HepG2 (cell line): ENCODE data around the gene PLXNB2. TPM values are rescaled to one million over a fixed set of nuclear protein-coding genes. Genes with fewer than 3 reads are reported as not detected.

Source experiments
- CEBPZ ChIP-seq: IDR thresholded peaks from 2 replicates; pipeline ENCODE4 v1.6.1; 2012; ENCODE audit warnings: low read length, improper control_type of control experiment
- E2F1 ChIP-seq: sonication (generic); formaldehyde crosslinking; IDR thresholded peaks from 2 replicates; pipeline ENCODE4 v1.5.0; 2020; ENCODE audit warnings: missing genetic modification reagents
- ETS1 ChIP-seq: sonication (generic); formaldehyde crosslinking; IDR thresholded peaks from 2 replicates; pipeline ENCODE4 v1.4.0; 2020; ENCODE audit warnings: missing genetic modification reagents
- EZH2 ChIP-seq: conservative IDR thresholded peaks from 2 replicates; pipeline ENCODE4 v1.6.1; 2012; ENCODE audit warnings: mild to moderate bottlenecking, low read depth, low read length, moderate library complexity
- MAX ChIP-seq: IDR thresholded peaks from 2 replicates; pipeline ENCODE4 v1.6.1; 2012; ENCODE audit warnings: inconsistent platforms
- MBNL3 ChIP-seq: fragments of 250-450 bp; sonication (Bioruptor Pico); conservative IDR thresholded peaks from 2 replicates; pipeline ENCODE4 v1.8.0; 2022; ENCODE audit warnings: mild to moderate bottlenecking, inconsistent platforms
- NBN ChIP-seq: fragments of 450-650 bp; conservative IDR thresholded peaks from 2 replicates; pipeline ENCODE4 v1.6.1; 2017
- NFKB2 ChIP-seq: sonication (generic); formaldehyde crosslinking; IDR thresholded peaks from 2 replicates; pipeline ENCODE4 v1.4.0; 2020; ENCODE audit warnings: missing genetic modification reagents, borderline replicate concordance
- PLSCR1 ChIP-seq: sonication (generic); formaldehyde crosslinking; IDR thresholded peaks from 2 replicates; pipeline ENCODE4 v1.5.0; 2020; ENCODE audit warnings: missing genetic modification reagents, mild to moderate bottlenecking, borderline replicate concordance
- RNF2 ChIP-seq: fragments of 450-650 bp; conservative IDR thresholded peaks from 2 replicates; pipeline ENCODE4 v1.6.1; 2016; ENCODE audit warnings: low read depth
- SALL1 ChIP-seq: sonication (generic); formaldehyde crosslinking; IDR thresholded peaks from 2 replicates; pipeline ENCODE4 v1.8.0; 2022; ENCODE audit warnings: mild to moderate bottlenecking, missing genetic modification reagents
- SRY ChIP-seq: sonication (generic); formaldehyde crosslinking; IDR thresholded peaks from 2 replicates; pipeline ENCODE4 v1.8.0; 2022; ENCODE audit warnings: mild to moderate bottlenecking, missing genetic modification reagents
- ZNF367 ChIP-seq: sonication (generic); formaldehyde crosslinking; IDR thresholded peaks from 2 replicates; pipeline ENCODE4 v1.4.0; 2020; ENCODE audit warnings: missing genetic modification reagents, borderline replicate concordance
- ZNF44 ChIP-seq: sonication (generic); formaldehyde crosslinking; IDR thresholded peaks from 2 replicates; pipeline ENCODE4 v1.5.1; 2020; ENCODE audit warnings: mild to moderate bottlenecking, missing genetic modification reagents
- ZNF512B ChIP-seq: sonication (generic); formaldehyde crosslinking; IDR thresholded peaks from 2 replicates; pipeline ENCODE4 v1.5.1; 2020; ENCODE audit warnings: missing genetic modification reagents, mild to moderate bottlenecking, borderline replicate concordance
- ZNF746 ChIP-seq: sonication (generic); formaldehyde crosslinking; IDR thresholded peaks from 2 replicates; pipeline ENCODE4 v1.8.0; 2022; ENCODE audit warnings: mild to moderate bottlenecking, missing genetic modification reagents
- ZNF761 ChIP-seq: sonication (generic); formaldehyde crosslinking; conservative IDR thresholded peaks from 2 replicates; pipeline ENCODE4 v1.4.0; 2020; ENCODE audit warnings: mild to moderate bottlenecking, missing genetic modification reagents
- ZSCAN12 ChIP-seq: sonication (generic); formaldehyde crosslinking; IDR thresholded peaks from 2 replicates; pipeline ENCODE4 v1.9.0; 2021; ENCODE audit warnings: mild to moderate bottlenecking, missing genetic modification reagents
- polyA plus RNA-seq, 8 experiments: library from polyadenylated mRNA; depleted of rRNA in 3 of 8; stranded (reverse) in 7 of 8; unstranded in 1 of 8; fragments of >200 nt; fragmentation: Illumina TruSeq in 4 of 8; extraction: Trizol in 4 of 8; gene quantifications; 2 replicates each; pipeline versions ENCODE4 v1.2.1 to v1.2.3, GENCODE V29; 2011 to 2016; ENCODE audit warnings: low read depth in 4 of 8, missing spikeins in 1 of 8, mixed read lengths in 1 of 8; ENCODE audit not compliant: insufficient read depth in 1 of 8
- total RNA-seq, 5 experiments: library from RNA; depleted of rRNA; stranded (reverse); fragments of >200 nt; fragmentation: Illumina TruSeq; extraction: Trizol; gene quantifications; 2 replicates each; pipeline ENCODE4 v1.2.3, GENCODE V29; 2016; ENCODE audit warnings: low read depth in 1 of 5

Gene PLXNB2
- total and polyA plus RNA-seq, 2 of the 13 experiments (the other 11 are each of a cell fraction or from before 2014, with no cell fraction given), result 32.6 to 68.9 TPM

GRCh38 chr22:50306753-50307749 lies at the start of gene PLXNB2 (continued):
- TF ChIP-seq ZNF512B (CRISPR knock-in tag) (no peak), RNF2 (no peak), CEBPZ (no peak), ZNF367 (CRISPR knock-in tag) (no peak), ZNF746 (peak; percentile 82), ZNF761 (CRISPR knock-in tag) (no peak), MBNL3 (CRISPR knock-in tag) (no peak), MAX (no peak), PLSCR1 (CRISPR knock-in tag) (no peak), NBN (no peak), ZNF44 (CRISPR knock-in tag) (no peak), SALL1 (no peak), ETS1 (CRISPR knock-in tag) (no peak), E2F1 (no peak; the same call in 1 of the 2 replicates), SRY (no peak), ZSCAN12 (CRISPR knock-in tag) (no peak), NFKB2 (CRISPR knock-in tag) (no peak), EZH2 (no peak)
